ENCODE results near the gene ASS1.

ASS1 gene

GRCh38 chr9:130458027-130458803, 13.5 kb downstream of the ASS1 start:
- no peak for DNase-seq

GRCh38 chr9:130458804-130459067, 14.0 kb downstream of the ASS1 start:
- DNase-seq = no peak

DNA sequence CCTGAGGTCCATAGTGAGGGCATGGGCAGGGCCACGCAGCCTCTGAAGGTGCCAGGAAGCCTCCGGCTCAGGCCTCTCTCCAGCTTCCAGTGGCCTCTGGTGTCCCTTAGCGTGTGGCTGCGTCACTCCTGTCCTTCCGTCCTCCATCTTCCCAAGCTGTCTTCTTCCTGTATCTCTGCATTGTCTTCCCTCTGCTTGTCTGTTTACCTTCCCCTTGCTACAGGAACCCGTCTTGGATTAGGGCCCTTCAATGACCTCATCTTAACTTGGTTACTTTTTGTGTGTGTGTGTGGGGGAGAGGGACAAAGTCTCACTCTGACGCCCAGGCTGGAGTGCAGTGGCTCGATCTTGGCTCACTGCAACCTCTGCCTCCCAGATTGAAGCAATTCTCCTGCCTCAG, 14.4 kb downstream of the ASS1 start:
- DNase-seq = no peak

DNA sequence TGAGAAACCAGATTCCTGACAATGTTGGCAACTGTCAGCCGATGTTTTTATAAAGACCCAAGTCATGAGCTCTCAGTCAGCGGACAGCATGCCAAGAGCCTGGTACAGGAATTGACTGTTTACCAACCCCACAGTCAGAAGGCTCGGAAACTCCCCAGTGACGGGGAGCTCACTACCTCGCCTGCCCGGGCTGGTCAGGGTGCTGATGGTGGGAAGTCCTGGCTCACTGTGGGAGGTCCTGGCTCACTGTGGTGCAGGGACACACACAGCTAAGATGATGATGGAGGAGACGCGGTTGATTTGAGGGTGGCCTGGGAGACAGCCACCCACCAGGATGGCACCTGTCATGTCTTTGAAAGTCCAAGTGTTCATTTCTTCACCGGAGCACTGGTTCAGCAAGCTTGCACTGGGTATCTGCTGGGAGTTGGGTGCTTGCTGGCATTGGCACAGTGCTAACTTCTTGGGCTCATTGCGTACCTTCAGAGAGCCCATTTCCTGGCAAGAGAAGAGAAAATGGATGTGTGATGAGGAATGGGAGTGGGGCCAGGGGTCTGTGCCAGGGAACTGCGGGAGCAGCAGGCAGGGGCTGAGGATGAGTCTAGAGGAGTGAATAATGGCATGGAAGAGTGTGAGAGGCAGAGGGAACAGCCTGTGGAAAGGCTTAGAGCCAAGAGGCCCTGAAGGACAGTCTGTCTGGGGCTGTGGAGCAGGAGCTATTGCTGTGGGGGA, 15.3 kb downstream of the ASS1 start:
- no peak for DNase-seq

DNA sequence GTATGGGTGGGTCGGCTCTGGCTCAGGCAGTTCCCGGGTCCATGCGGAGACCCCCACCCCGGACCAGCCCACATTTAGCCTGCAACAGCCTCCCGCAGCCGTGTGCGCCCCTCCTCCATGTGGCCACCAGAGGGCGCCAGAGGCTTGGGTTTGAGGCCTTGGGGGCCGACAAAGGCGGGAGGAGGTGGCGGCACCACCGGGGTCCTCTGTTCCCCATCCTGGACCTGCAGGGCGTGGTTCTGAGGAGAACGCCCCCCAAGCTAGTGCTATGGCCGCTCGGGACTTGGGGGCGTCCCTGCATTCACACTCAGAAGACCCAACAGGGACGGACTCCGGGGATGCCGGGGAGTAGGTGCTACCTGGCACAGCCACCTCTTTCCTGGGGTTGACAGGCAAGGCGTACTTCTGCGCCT, 16.5 kb downstream of the ASS1 start:
- peak; percentile 30 for DNase-seq

DNA sequence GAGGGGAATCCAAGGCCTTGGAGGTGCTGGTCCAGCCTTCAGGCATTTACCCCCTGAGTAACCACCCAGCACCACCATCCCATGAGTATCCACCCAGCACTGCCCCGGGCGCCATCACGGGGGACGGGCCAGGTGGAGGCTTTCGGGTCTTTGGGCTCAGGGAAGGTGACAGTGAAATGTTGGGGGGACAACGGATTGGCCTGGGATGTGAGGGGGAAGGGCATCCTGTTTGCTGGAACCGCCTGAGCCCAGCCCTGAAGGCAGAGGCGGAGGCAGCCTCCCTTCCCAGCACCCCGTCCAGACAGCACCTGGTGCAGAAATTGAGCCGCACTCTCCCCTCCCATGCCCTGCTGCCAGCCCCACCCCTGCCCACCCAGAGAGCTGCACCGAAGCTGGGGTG, 17.0 kb downstream of the ASS1 start:
- DNase-seq = no peak

- DNase-seq = no peak
Observed at GRCh38 chr9:130462685-130463540, 18.2 kb downstream of the ASS1 start.

DNA sequence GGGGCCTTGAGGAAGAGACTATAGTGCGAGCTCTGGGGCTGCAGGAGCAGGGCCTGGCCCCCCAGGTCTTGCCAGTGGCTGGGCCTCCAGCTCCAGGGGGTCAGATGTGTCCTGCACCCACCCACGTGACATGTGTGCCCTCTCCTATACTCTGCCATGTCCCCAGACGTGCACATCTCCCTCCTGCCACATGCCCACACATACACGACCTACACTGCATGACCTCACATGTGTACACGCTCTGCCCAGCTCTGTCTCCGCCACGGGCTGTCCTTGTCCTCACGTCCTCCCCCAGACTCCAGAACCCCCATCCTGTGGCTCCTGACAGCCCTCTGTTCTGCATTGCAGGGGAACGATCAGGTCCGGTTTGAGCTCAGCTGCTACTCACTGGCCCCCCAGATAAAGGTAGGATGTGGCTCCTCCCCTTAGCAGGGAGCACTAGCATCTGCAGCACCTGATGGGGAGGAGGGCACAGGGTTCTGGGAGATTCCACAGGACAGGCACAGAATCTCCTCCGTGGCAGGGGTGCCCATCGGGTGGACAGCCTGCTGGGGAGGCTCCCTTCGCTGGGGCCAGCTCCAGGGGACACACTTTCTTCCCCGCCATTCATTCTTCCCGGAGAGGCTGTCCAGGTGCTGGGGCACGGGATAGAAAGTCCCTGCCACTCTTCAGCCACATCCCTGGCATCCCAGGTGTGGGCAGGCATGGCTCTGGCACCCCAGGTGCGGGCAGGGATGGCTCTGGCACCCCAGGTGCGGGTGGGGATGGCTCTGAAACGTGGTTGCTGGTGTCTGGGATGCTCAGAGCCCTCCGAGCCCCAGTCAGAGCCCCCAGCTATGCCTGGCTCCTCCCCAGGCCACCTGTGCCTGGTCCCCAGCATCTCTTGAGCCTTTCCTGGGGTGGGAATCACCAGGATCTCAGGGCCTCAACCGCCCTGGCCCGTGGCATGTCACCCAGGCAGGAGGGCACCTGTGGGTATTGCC, 19.3 kb downstream of the ASS1 start:
- DNase-seq = no peak

DNA sequence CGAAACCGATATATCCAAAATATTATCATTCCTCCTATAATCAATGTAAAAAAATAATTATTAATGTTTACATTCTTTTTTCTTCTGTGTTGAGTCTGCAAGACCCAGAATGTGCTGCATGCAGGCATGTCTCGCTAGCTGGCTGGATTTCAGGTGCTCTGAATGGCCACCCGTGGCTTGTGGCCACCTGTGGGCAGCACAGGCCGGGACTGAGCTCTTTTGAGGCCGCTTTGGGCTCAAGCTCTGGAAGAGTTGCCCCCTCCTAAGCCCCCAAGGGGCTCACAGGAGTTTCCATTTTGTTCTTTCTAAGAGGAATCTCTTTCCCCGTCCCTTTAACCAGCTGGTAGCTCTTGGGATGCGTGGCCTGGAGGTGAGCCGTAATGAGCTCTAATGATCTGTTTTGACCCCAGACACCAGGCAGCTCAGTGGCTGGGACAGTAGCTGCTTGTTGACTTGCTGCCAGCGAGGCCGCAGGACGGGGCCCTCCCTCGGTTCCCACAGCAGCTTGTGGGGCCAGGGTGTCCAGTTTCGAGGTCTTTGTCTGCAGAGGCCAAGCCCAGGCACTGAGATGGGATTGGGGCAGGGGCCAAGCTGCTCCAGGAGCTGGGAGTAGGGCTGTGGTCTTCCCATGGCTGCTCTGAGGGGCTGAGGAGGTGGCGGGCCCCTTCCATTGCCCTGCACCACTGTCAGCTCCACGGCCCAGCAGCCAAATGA, 20.8 kb downstream of the ASS1 start:
- no peak for DNase-seq

DNA sequence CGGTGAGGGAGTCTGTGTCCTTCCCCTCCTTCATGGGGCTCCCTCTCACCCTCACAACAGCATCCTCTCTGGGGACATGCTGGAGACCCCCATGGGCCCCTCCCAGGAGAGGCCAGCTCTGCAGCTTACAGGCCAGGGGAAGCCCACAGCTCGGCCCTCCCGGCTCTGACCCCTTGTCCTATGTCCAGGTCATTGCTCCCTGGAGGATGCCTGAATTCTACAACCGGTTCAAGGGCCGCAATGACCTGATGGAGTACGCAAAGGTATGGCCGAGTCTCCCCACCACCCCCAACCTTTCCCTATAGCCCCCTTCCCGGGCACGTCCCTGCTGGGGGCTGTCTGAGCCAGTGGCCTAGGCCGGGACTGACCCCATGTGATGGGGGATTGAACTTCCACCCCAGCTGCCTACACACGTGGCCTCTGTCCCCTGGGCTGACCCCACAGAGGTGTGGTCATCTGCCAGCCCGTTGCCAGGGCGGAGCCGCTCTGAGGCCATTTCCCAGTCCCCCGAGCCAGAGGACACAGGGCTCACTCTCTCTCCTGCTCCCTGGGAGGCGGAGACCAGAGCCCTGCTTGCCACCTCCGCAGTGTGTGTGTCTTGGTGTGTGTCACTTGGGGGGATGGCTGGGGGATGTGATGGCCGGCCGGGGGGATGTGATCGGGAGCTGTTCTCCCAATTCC, 21.9 kb downstream of the ASS1 start:
- no peak for DNase-seq

- DNase-seq = no peak
Observed at GRCh38 chr9:130467316-130467715, 22.6 kb downstream of the ASS1 start.

GRCh38 chr9:130468566-130468965, 23.8 kb downstream of the ASS1 start:
- DNase-seq = no peak

GRCh38 chr9:130470269-130470668, 25.5 kb downstream of the ASS1 start:
- no peak for DNase-seq

DNA sequence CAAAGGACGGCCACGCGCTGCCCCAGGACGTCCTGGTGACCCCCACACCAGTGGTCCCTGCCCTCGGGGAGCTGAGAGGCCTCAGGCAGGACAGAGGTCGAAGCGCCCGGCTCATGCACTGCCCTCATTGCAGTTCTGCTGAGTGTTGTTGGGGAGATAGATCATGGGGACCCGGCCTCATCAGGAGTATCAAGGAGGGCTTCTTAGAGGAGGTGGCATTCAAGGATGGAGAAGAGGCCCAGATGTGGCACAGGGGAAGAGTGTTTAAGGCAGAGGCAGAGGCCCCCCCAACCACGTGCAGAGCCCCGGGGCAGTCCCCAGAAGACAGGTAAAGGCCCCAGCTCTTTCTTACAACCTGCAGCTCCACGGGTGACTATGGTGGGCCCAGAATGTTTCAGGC, 26.2 kb downstream of the ASS1 start:
- DNase-seq = no peak

GRCh38 chr9:130471411-130472183, 26.8 kb downstream of the ASS1 start:
- DNase-seq = no peak

DNA sequence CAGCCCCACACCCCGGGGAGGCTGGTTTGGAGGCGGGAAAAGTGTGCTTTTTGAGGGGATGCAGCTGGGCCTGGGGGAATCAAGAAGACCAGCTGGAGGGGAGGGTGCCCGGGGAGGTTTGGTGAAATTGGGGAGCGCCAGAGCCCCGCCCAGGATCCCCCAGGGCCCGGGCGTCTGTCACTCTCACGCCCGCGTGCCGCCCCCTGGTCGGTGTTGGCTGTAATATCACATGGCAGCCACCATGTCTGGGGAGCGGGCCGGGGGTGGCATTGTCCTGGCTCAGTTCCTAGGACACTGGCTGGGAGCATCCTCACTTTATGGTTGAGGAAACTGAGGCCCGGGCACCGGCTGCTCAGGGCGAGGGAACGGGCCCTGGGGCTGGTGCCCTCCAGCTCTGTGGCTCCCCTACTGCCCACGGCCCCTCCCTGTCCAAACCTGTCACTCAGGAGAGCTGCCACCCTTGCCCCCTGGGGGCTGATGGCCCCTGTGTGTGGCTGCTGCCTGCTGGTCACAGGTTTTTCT, 27.5 kb downstream of the ASS1 start:
- no peak for DNase-seq

GRCh38 chr9:130473009-130473408, 28.2 kb downstream of the ASS1 start:
- DNase-seq = no peak

GRCh38 chr9:130473566-130473965, 28.8 kb downstream of the ASS1 start:
- no peak for DNase-seq

- no peak for DNase-seq
Observed at GRCh38 chr9:130474106-130474505, 29.3 kb downstream of the ASS1 start.

DNA sequence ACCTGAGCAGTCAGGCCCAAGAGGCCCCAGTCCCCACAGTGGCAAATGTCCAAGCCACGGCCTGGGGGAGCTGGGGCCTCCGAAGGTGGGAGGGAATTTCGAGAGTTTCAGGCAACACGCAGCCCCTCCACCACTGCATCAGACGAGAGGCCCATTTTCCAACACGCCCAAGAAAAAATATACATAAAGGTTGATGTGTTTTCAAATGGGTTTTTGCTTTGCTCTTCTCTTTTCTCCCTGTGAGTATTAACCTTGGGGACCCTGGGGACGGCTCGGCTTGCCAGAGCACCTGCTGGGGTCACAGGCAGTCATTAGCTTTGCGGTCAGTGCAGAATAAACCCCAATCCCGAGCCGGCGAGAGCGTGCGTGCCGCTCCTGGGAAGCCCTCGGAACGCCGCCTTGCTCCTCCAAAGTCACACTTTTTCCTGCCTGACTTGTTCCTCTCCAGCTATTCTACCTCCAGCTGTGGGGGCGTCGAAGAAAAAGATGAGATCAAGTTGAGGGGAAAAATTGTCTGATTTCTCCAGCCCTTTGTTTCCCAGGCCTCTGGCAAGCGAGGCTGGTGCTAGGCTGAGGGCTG, 31.5 kb downstream of the ASS1 start:
- no peak for DNase-seq

All from KG1 (cell line).